Heart left ventricle (tissue), 16 donors: ENCODE data around the gene MYH7. TPM values are rescaled to one million over a fixed set of nuclear protein-coding genes. Genes with fewer than 3 reads are reported as not detected.

Experiments used
- ATAC-seq, 4 donors: fragments of 200-7000 bp; cut with Tn5 transposase; one replicate each; pipeline ENCODE4 v1.9.1; 2020 to 2022; ENCODE audit warnings: moderate library complexity in 4 of 4, mild to moderate bottlenecking in 3 of 4, moderate number of reproducible peaks in 1 of 4
- DNase-seq, 5 donors: peaks; one replicate each; pipeline ENCODE4 v3.0.0-alpha.2; 2020
- H3K27ac ChIP-seq, 12 donors: fragments of 200-600 bp; sonication (generic) in 4 of 12; one replicate each; pipeline versions ENCODE4 v1.5.0 to v1.8.0; 2016 to 2022; ENCODE audit warnings: mild to moderate bottlenecking in 2 of 12
- H3K27me3 ChIP-seq, 9 donors: fragments of 200-600 bp; sonication (generic) in 2 of 9; one replicate each; pipeline versions ENCODE4 v1.5.1 to v1.8.0; 2016 to 2022; ENCODE audit warnings: mild to moderate bottlenecking in 3 of 9
- H3K36me3 ChIP-seq, 9 donors: fragments of 200-600 bp; sonication (generic) in 2 of 9; one replicate each; pipeline versions ENCODE4 v1.5.0 to v1.8.0; 2018 to 2022; ENCODE audit warnings: mild to moderate bottlenecking in 2 of 9
- H3K4me1 ChIP-seq, 12 donors: fragments of 200-600 bp; sonication (generic) in 4 of 12; one replicate each; pipeline versions ENCODE4 v1.5.0 to v1.8.0; 2016 to 2022; ENCODE audit warnings: mild to moderate bottlenecking in 3 of 12
- H3K4me3 ChIP-seq, 12 donors: fragments of 200-600 bp; sonication (generic) in 4 of 12; one replicate each; pipeline versions ENCODE4 v1.5.0 to v1.8.0; 2017 to 2022; ENCODE audit warnings: mild to moderate bottlenecking in 9 of 12, moderate library complexity in 4 of 12
- H3K9me3 ChIP-seq, 12 donors: fragments of 200-600 bp; sonication (generic) in 4 of 12; one replicate each; pipeline versions ENCODE4 v1.5.0 to v1.8.0; 2016 to 2022; ENCODE audit warnings: mild to moderate bottlenecking in 1 of 12
- POLR2A ChIP-seq, 2 donors: fragments of 450-650 bp; IDR thresholded peaks; one replicate each; pipeline ENCODE4 v1.6.1; 2017; ENCODE audit warnings: antibody characterized with exemption in 2 of 2, mild to moderate bottlenecking in 2 of 2, moderate library complexity in 2 of 2
- WGBS, 4 donors: extraction: QIAGEN DNeasy Blood & Tissue Kit in 2 of 4; methylation state at CpG; one replicate each; pipeline versions ENCODE4 v1.1.5 to v1.1.7; 2013 to 2018; 5-methylcytosine and 5-hydroxymethylcytosine counted together
- intact Hi-C, 10 donors: fragments of 100-400 bp; cut with DNase I; formaldehyde crosslinking; loops; one replicate each; pipeline versions ENCODE4 v1.11.1 to v1.14.2; 2022
- polyA plus RNA-seq, 2 donors: library from polyadenylated mRNA; stranded (reverse); fragments of 200-250 nt; gene quantifications; one replicate each; pipeline ENCODE4 v1.2.3, GENCODE V29; 2013
- total RNA-seq, 9 donors: library from RNA; depleted of rRNA in 2 of 9; stranded (reverse); fragments of >200 nt in 2 of 9; fragmentation: NEBNext Ultra II Directional in 3 of 9; extraction: Animal tissue kit (Norgen Biotek cat#: 25700) in 3 of 9; gene quantifications; one replicate each; pipeline versions ENCODE4 v1.1.0 to v1.2.4, GENCODE V29; 2016 to 2023
- TF ChIP-seq, protein P1 (sequence below), 12 donors: fragments of 200-600 bp; sonication (generic) in 4 of 12; IDR thresholded peaks; one replicate each; pipeline versions ENCODE4 v1.5.0 to v1.8.0; 2018 to 2022; ENCODE audit warnings: antibody characterized with exemption in 12 of 12, mild to moderate bottlenecking in 5 of 12
- donor health status: ischemic (EF 13 %, LVEDD 7.1; RV severe dilation, severe dysfunction).
- donor health status: healthy with polysubstance abuse.
- donor health status: DM: no; HTN: yes; CAD: no.
- donor health status: DM: no; HTN: no; CAD: no.
- donor health status: ischemic (EF 25% LVEDD 6.9; RV normal size, moderate dysfunction).
- donor health status: ischemic (EF 25% LVEDD 5.7; RV mildly dilated, moderate dysfunction).
- donor health status: healthy.
- donor health status: DM: yes; HTN: yes; CAD: no.
- donor health status: ischemic (EF 35%, LVEDD 5.7; RV mildly dilated, moderate dysfunction).
- donor health status: nonischemic (EF 11% LVEDD 7.7; RV severe dilation, severe dysfunction).
- donor health status: DM: yes; HTN: yes; CAD: no.
- donor health status: PGD.
- donor health status: ischemic (EF 29% LVEDD 5.4; RV normal size, mild dysfunction).
- donor health status: nonischemic (EF 23%, LVEDD 6.1; RV moderate dilation, normal function).

Gene MYH7
- total and polyA plus RNA-seq, 11 donors, result 727 to 23,825 (median 14,589) TPM

DNA sequence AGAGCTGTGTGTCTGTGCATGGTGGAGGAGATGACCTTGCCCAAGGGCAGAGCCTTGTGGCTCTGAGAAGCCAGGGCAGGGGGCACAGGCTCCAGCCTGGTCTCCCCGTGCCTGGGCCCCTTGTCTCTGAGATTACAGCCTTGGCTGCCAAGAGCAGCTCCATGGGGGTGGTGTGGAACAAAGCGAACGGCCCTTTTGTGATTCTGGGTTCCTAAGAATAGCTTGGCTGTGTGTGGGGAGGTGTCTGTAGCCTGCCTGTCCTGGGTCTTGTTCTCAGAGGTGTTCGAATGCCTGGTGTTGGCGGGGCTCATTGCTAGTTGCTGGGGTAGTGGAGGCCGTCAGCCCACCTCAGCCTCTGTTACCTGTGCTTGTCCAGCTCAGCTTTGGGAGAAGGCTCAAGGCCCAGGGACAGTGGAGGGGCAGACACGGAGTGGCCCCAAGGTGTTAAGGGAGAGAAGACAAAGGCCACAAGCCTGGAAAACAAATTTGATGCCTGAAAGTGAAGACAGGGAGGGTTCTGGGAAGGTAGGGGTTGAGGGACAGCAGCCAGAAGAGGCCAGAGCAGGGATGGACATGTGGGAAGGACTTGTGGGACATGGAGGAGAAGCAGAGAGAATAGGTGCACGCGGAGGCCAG is 7.4 kb upstream of the MYH7 start:
- Histone ChIP-seq H3K36me3 (no peaks in the 10 kb centered on the region), H3K27ac (peak overlapping the region in 8 of 12 donors; percentile 70 to 97 (median 92)), H3K27me3 (no peaks in the 10 kb centered on the region), H3K4me3 (peak overlapping the region in 9 of 12 donors; percentile 22 to 46 (median 33)), H3K9me3 (no peaks in the 10 kb centered on the region), H3K4me1 (peaks cover 0 to 60% (median 29%) of the 10 kb centered on the region in 12 donors)
- peak; percentile 65 to 72 (median 68) for ATAC-seq
- intact Hi-C loops, result loop anchor here in 3 of 10 donors (2.0 to 10.0 kb wide), 3 partner anchors 34 to 58 kb away; partner anchors contain the start of gene MYH6 (in 2 of the 3)
- WGBS, 4 donors, result 33 to 52% (median 46%) methylated on average over 9 of the region's 9 CpGs
- DNase-seq, result peak in 4 of 5 donors; percentile 74 to 88 (median 82)
- TF ChIP-seq, protein P1, sequence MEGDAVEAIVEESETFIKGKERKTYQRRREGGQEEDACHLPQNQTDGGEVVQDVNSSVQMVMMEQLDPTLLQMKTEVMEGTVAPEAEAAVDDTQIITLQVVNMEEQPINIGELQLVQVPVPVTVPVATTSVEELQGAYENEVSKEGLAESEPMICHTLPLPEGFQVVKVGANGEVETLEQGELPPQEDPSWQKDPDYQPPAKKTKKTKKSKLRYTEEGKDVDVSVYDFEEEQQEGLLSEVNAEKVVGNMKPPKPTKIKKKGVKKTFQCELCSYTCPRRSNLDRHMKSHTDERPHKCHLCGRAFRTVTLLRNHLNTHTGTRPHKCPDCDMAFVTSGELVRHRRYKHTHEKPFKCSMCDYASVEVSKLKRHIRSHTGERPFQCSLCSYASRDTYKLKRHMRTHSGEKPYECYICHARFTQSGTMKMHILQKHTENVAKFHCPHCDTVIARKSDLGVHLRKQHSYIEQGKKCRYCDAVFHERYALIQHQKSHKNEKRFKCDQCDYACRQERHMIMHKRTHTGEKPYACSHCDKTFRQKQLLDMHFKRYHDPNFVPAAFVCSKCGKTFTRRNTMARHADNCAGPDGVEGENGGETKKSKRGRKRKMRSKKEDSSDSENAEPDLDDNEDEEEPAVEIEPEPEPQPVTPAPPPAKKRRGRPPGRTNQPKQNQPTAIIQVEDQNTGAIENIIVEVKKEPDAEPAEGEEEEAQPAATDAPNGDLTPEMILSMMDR (IDR thresholded peaks at IDR 0.05), result no peak
- peak in 1 of 2 donors; percentile 21 for TF ChIP-seq POLR2A (IDR thresholded peaks at IDR 0.05)

DNA sequence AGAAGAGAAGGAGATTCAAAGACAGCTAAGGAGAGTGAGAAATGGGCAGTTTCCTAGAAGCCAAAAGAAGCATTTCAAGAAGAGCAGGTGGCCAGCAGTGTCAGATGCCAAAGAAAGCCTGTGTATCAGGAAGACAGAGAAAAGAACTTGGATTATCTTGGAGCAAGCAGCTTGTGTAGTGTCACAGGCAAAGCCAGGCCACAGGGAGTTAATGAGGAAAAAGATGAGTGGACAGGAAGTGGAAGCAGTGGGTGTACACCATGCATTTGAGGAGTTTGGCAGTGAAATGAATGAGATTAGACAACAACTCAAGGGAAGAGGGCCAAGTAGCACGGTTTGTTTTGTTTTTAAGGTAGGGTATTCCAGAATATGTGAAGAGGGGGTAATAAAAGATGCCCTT is 5.6 kb upstream of the MYH7 start:
- Histone ChIP-seq H3K27me3 (no peaks in the 10 kb centered on the region), H3K27ac (peak overlapping the region in 7 of 12 donors; percentile 80 to 97 (median 95)), H3K9me3 (no peaks in the 10 kb centered on the region), H3K4me3 (no peak overlapping the region), H3K36me3 (no peaks in the 10 kb centered on the region), H3K4me1 (peaks cover 0 to 71% (median 29%) of the 10 kb centered on the region in 12 donors)
- intact Hi-C loops, result loop anchor here in 2 of 10 donors (5.0 to 10.0 kb wide), 2 partner anchors 34 to 56 kb away; partner anchors contain the start of gene MYH6 (in 1 of the 2)
- ATAC-seq (no peak), DNase-seq (no peak)
- TF ChIP-seq POLR2A (IDR thresholded peaks at IDR 0.05), result no peak
- TF ChIP-seq, protein P1 (IDR thresholded peaks at IDR 0.05), result no peak
- 0 to 6% (median 3%) methylated on average over 1 of the region's 1 CpG for WGBS, 4 donors

- 60 to 83% (median 71%) methylated on average over 3 to 6 of the region's 6 CpGs for WGBS, 4 donors
- no peak for DNase-seq
- H3K4me3 ChIP-seq, result peak overlapping the region in 2 of 12 donors; percentile 3 to 26
- peaks cover 0 to 62% (median 26%) of the 10 kb centered on the region in 12 donors for H3K4me1 ChIP-seq
- peak overlapping the region in 8 of 12 donors; percentile 50 to 97 (median 92) for H3K27ac ChIP-seq
- no peak for ATAC-seq
- TF ChIP-seq, protein P1 (IDR thresholded peaks at IDR 0.05), result no peak
- TF ChIP-seq POLR2A (IDR thresholded peaks at IDR 0.05), result no peak
- intact Hi-C loops, result no loop called here
- no peaks in the 10 kb centered on the region for H3K27me3 ChIP-seq
- peaks cover 0 to 8% (median 2%) of the 10 kb centered on the region in 9 donors for H3K36me3 ChIP-seq
- H3K9me3 ChIP-seq, result no peaks in the 10 kb centered on the region
Observed at GRCh38 chr14:23439107-23439835, 3.8 kb upstream of the MYH7 start.
